Nucleus accumbens (tissue), 56 donors: ENCODE results near the gene TENM3.

ENCODE experiments used
- DNase-seq, 56 donors: peaks; one replicate each; lab custom pipeline; 2025; lab: John Stamatoyannopoulos, UW

Gene TENM3

GRCh38 chr4:182647646-182648300 is 404.6 kb downstream of the TENM3 start:
- DNase-seq, result no peak

GRCh38 chr4:182648766-182649165 is 405.6 kb downstream of the TENM3 start:
- DNase-seq, result no peak

GRCh38 chr4:182649698-182650477 is 406.7 kb downstream of the TENM3 start:
- DNase-seq, result no peak

GRCh38 chr4:182653596-182653995 is 410.4 kb downstream of the TENM3 start:
- DNase-seq, result no peak

- DNase-seq, result no peak
Measured at GRCh38 chr4:182655340-182655739, 412.1 kb downstream of the TENM3 start.

- DNase-seq, result no peak
Measured at GRCh38 chr4:182662551-182662950, 419.3 kb downstream of the TENM3 start.

GRCh38 chr4:182671231-182671630 is 428.0 kb downstream of the TENM3 start:
- no peak for DNase-seq

- no peak for DNase-seq
Measured at GRCh38 chr4:182671749-182672148, 428.5 kb downstream of the TENM3 start.

- DNase-seq, result no peak
Measured at GRCh38 chr4:182678590-182678989, 435.4 kb downstream of the TENM3 start.

GRCh38 chr4:182679533-182679932 is 436.3 kb downstream of the TENM3 start:
- DNase-seq, result peak in 4 of 56 donors; percentile 1 to 13 (median 2)

- peak in 17 of 56 donors; percentile 1 to 30 (median 8) for DNase-seq
Measured at GRCh38 chr4:182680234-182680653, 437.0 kb downstream of the TENM3 start.

- no peak for DNase-seq
Measured at GRCh38 chr4:182683661-182684060, 440.5 kb downstream of the TENM3 start.

- DNase-seq, result no peak
Measured at GRCh38 chr4:182684796-182685195, 441.6 kb downstream of the TENM3 start.

GRCh38 chr4:182688081-182688480 is 444.9 kb downstream of the TENM3 start:
- no peak for DNase-seq

GRCh38 chr4:182694551-182694950 is 451.3 kb downstream of the TENM3 start:
- no peak for DNase-seq

- DNase-seq, result no peak
Measured at GRCh38 chr4:182695009-182695408, 451.8 kb downstream of the TENM3 start.

- DNase-seq, result no peak
Measured at GRCh38 chr4:182695842-182696241, 452.6 kb downstream of the TENM3 start.

- no peak for DNase-seq
Measured at GRCh38 chr4:182697094-182697493, 453.9 kb downstream of the TENM3 start.

- no peak for DNase-seq
Measured at GRCh38 chr4:182698212-182698611, 455.0 kb downstream of the TENM3 start.

GRCh38 chr4:182699201-182699600 is 456.0 kb downstream of the TENM3 start:
- no peak for DNase-seq

GRCh38 chr4:182699795-182700194 is 456.6 kb downstream of the TENM3 start:
- DNase-seq, result no peak
